B cell (primary cell): ENCODE measurements around the gene SFT2D1. TPM values are rescaled to one million over a fixed set of nuclear protein-coding genes. Genes with fewer than 3 reads are reported as not detected.
A peak's percentile ranks its signal among the peaks of the same experiment; 100 is the strongest.
"Not testable (repeated sequence)": the region's sequence is repeated elsewhere in the genome, so short reads cannot be mapped to it uniquely, and the experiment has no call there.

Source experiments
- ATAC-seq: fragments of 200-7000 bp; cut with Tn5 transposase; one replicate; pipeline ENCODE4 v1.10.0; 2021; ENCODE audit warnings: low read depth, mild to moderate bottlenecking, moderate number of reproducible peaks, moderate library complexity
- CTCF ChIA-PET: fragments of 350-600 bp; sonication (Branson Sonifier 250); formaldehyde crosslinking; loops from one replicate; lab custom pipeline; 2021; ENCODE audit warnings: antibody characterized with exemption, inconsistent platforms; lab: Charles Lee
- POLR2A ChIA-PET: fragments of 350-600 bp; sonication (Branson Sonifier 250); formaldehyde crosslinking; loops from one replicate; lab custom pipeline; 2021; ENCODE audit warnings: antibody characterized with exemption; lab: Charles Lee
- DNase-seq: peaks from one replicate; pipeline ENCODE4 v3.0.0; 2013
- H2AFZ ChIP-seq: 2 replicates; pipeline ENCODE4 v1.6.1; 2012; ENCODE audit warnings: mild to moderate bottlenecking, low read depth, low read length; ENCODE audit not compliant: insufficient read depth, poor library complexity, severe bottlenecking
- H3K27ac ChIP-seq, 2 donors: 1 replicate in 1 of 2; 2 replicates in 1 of 2; pipeline ENCODE4 v1.5.1; 2012 to 2013; ENCODE audit warnings: low read length in 2 of 2, mild to moderate bottlenecking in 2 of 2, moderate library complexity in 1 of 2
- H3K27me3 ChIP-seq, 4 experiments: fragments of 200-600 bp in 1 of 4; sonication (generic) in 1 of 4; replicated peaks in 1 of 4; 1 replicate in 2 of 4; 2 replicates in 2 of 4; pipeline versions ENCODE4 v1.6.1 to v1.7.0; 2013 to 2016; ENCODE audit warnings: low read length in 3 of 4, mild to moderate bottlenecking in 2 of 4, mixed read lengths in 1 of 4, moderate library complexity in 1 of 4; ENCODE audit not compliant: insufficient read depth in 4 of 4, control insufficient read depth in 3 of 4; ENCODE audit errors: control extremely low read depth in 1 of 4
- H3K36me3 ChIP-seq, 2 experiments: replicated peaks in 1 of 2; 1 replicate in 1 of 2; 2 replicates in 1 of 2; pipeline versions ENCODE4 v1.6.1 to v1.7.1; 2013; ENCODE audit warnings: low read length in 1 of 2; ENCODE audit not compliant: insufficient read depth in 2 of 2, control insufficient read depth in 1 of 2; ENCODE audit errors: control extremely low read depth in 1 of 2, extremely low read depth in 1 of 2
- H3K4me1 ChIP-seq, 2 donors: fragments of 200-600 bp in 1 of 2; sonication (generic) in 1 of 2; 1 replicate in 1 of 2; 2 replicates in 1 of 2; pipeline versions ENCODE4 v1.5.1 to v1.6.1; 2013 to 2017; ENCODE audit warnings: low read length in 2 of 2; ENCODE audit not compliant: control insufficient read depth in 2 of 2, insufficient read depth in 2 of 2
- H3K4me2 ChIP-seq: replicated peaks from 2 replicates; pipeline ENCODE3; 2012; ENCODE audit warnings: mild to moderate bottlenecking, low read depth, low read length; ENCODE audit not compliant: poor library complexity, severe bottlenecking
- H3K4me3 ChIP-seq, 5 experiments: fragments of 200-600 bp in 1 of 5; sonication (generic) in 1 of 5; 1 replicate in 3 of 5; 2 replicates in 2 of 5; pipeline versions ENCODE4 v1.5.1 to v1.7.0; 2011 to 2016; ENCODE audit warnings: low read length in 4 of 5, mild to moderate bottlenecking in 4 of 5, low read depth in 2 of 5, control low read depth in 1 of 5, moderate library complexity in 1 of 5; ENCODE audit not compliant: insufficient read depth in 1 of 5; ENCODE audit errors: control extremely low read depth in 1 of 5, extremely low read depth in 1 of 5
- H3K79me2 ChIP-seq: fragments of 200-600 bp; sonication (generic); one replicate; pipeline ENCODE4 v1.6.0; 2016; ENCODE audit warnings: low read length; ENCODE audit not compliant: control insufficient read depth, insufficient read depth
- H3K9ac ChIP-seq: fragments of 200-600 bp; sonication (generic); 2 replicates; pipeline ENCODE4 v1.6.1; 2017; ENCODE audit warnings: mild to moderate bottlenecking, low read length, moderate library complexity
- H3K9me3 ChIP-seq, 3 donors: one replicate each; pipeline versions ENCODE4 v1.6.1 to v1.7.1; 2013; ENCODE audit warnings: low read length in 2 of 3; ENCODE audit not compliant: control insufficient read depth in 2 of 3, insufficient read depth in 1 of 3; ENCODE audit errors: control extremely low read depth in 1 of 3
- H4K20me1 ChIP-seq: 2 replicates; pipeline ENCODE4 v1.6.0; 2012; ENCODE audit warnings: mild to moderate bottlenecking, low read length; ENCODE audit not compliant: insufficient read depth, control insufficient read depth, poor library complexity, severe bottlenecking
- H3K27ac Mint-ChIP-seq: one replicate; pipeline ENCODE4 v1.8.0; 2021; ENCODE audit warnings: mixed read lengths
- H3K27me3 Mint-ChIP-seq: one replicate; pipeline ENCODE4 v1.8.0; 2021; ENCODE audit warnings: mixed read lengths
- H3K4me1 Mint-ChIP-seq: one replicate; pipeline ENCODE4 v1.8.0; 2021; ENCODE audit warnings: mixed read lengths
- H3K4me3 Mint-ChIP-seq: one replicate; pipeline ENCODE4 v1.8.0; 2021; ENCODE audit warnings: mixed read lengths
- H3K9me3 Mint-ChIP-seq: one replicate; pipeline ENCODE4 v1.8.0; 2022; ENCODE audit warnings: mixed read lengths; ENCODE audit not compliant: insufficient read depth
- EZH2 ChIP-seq: IDR thresholded peaks from 2 replicates; pipeline ENCODE4 v1.6.1; 2012; ENCODE audit warnings: borderline replicate concordance, low read depth, mild to moderate bottlenecking, moderate library complexity, low read length; ENCODE audit not compliant: insufficient read depth, poor library complexity, severe bottlenecking
- WGBS: methylation state at CpG from one replicate; pipeline ENCODE4 v1.1.5; 2013; ENCODE audit warnings: missing lambda C conversion rate; ENCODE audit not compliant: insufficient coverage; 5-methylcytosine and 5-hydroxymethylcytosine counted together
- intact Hi-C: fragments of 100-400 bp; cut with micrococcal nuclease; formaldehyde crosslinking; loops from one replicate; pipeline ENCODE4 v1.10.0; 2022
- polyA plus RNA-seq: library from polyadenylated mRNA; depleted of rRNA; stranded (reverse); fragments of >200 nt; gene quantifications from 2 replicates; pipeline ENCODE4 v1.2.3, GENCODE V29; 2012
- total RNA-seq, 2 donors: library from RNA; stranded (reverse); fragments of 120-200 nt in 1 of 2; gene quantifications; 1 replicate in 1 of 2; 2 replicates in 1 of 2; pipeline versions ENCODE4 v1.2.3 to v1.2.4, GENCODE V29; 2013 to 2022
- TF ChIP-seq, protein P1 (sequence below): fragments of 200-600 bp; IDR thresholded peaks from one replicate; pipeline ENCODE4 v1.8.0; 2022; ENCODE audit warnings: antibody characterized with exemption, mild to moderate bottlenecking

Gene SFT2D1
- total and polyA plus RNA-seq, 2 donors (not counting 1 experiment from before 2014, with no cell fraction given) = 38.2 to 59.0 TPM

DNA sequence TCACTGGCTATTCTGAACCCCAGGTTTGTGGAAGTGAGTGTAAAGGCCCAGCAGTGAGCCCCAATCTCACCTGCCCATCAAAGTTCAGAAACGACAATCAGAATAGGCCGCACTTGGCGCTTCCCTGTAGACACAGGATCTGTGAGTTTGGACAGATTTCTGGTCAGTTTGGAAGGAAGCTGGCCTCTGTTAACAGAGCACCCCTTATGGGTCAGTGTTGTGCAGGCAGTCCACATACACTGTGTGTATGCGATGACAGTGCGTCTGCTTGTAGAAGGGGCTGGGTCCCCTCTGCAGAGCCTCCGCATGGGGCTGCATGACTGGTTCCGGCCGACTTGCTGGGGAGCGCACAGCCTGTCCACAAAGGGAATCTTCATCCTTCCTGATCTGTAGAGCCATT is 43.8 kb upstream of the SFT2D1 start:
- Histone ChIP-seq H3K4me2 (no peak overlapping the region), H3K9me3 (no peaks in the 10 kb centered on the region), H4K20me1 (no peaks in the 10 kb centered on the region), H3K36me3 (no peaks in the 10 kb centered on the region), H3K4me3 (no peak overlapping the region), H3K79me2 (peaks cover 6% of the 10 kb centered on the region), H3K9ac (no peak overlapping the region), H3K4me1 (peaks cover 4 to 11% of the 10 kb centered on the region in 2 donors), H3K27ac (no peak overlapping the region), H2AFZ (no peak overlapping the region), H3K27me3 (no peaks in the 10 kb centered on the region)
- Mint-ChIP-seq H3K27ac (no peak overlapping the region), H3K9me3 (no peaks in the 10 kb centered on the region), H3K27me3 (peaks cover 8% of the 10 kb centered on the region), H3K4me3 (no peak overlapping the region), H3K4me1 (peaks cover 15% of the 10 kb centered on the region)
- ATAC-seq (no peak), DNase-seq (no peak)
- POLR2A ChIA-PET = no interaction called here
- intact Hi-C loops = loop anchor here (10.0 kb wide), 1 partner anchor 739 kb away; the partner anchor contains the start of gene CCR6
- 100% methylated on average over 9 of the region's 9 CpGs for WGBS
- CTCF ChIA-PET = interaction anchor here (1.0 to 2.0 kb wide), 2 partner anchors 73 to 110 kb away, joined by 3 to 9 read pairs; no protein-coding TSS in a partner anchor
- TF ChIP-seq EZH2 = no peak
- TF ChIP-seq, protein P1, sequence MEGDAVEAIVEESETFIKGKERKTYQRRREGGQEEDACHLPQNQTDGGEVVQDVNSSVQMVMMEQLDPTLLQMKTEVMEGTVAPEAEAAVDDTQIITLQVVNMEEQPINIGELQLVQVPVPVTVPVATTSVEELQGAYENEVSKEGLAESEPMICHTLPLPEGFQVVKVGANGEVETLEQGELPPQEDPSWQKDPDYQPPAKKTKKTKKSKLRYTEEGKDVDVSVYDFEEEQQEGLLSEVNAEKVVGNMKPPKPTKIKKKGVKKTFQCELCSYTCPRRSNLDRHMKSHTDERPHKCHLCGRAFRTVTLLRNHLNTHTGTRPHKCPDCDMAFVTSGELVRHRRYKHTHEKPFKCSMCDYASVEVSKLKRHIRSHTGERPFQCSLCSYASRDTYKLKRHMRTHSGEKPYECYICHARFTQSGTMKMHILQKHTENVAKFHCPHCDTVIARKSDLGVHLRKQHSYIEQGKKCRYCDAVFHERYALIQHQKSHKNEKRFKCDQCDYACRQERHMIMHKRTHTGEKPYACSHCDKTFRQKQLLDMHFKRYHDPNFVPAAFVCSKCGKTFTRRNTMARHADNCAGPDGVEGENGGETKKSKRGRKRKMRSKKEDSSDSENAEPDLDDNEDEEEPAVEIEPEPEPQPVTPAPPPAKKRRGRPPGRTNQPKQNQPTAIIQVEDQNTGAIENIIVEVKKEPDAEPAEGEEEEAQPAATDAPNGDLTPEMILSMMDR = no peak

DNA sequence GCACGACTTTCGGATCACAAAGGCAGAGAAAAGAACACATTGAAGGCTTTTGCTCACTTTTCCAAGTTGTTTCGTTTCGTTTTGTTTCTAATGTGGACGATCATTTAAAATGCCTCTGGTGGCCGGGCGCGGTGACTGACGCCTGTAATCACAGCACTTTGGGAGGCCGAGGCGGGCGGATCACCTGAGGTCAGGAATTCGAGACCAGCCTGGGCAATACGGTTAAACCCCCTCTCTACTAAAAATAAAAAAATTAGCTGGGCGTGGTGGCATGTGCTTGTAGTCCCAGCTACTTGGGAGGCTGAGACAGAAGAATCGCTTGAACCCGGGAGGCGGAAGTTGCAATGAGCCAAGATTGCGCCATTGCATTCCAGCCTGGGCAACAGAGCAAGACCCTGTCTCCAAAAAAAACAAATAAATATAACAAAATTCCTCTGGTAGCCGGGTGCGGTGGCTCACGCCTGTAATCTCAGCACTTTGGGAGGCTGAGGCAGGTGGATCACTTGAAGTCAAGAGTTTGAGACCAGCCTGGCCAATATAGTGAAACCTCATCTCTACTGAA is 41.5 kb upstream of the SFT2D1 start:
- Histone ChIP-seq H3K4me1 (peaks cover 7 to 11% of the 10 kb centered on the region in 2 donors), H3K9ac (peak overlapping the region; percentile 90), H3K27ac (peak overlapping the region; percentile 48 to 80), H3K4me2 (peak overlapping the region; percentile 96), H3K4me3 (peak overlapping the region; percentile 70 to 95 (median 83)), H2AFZ (peak overlapping the region; percentile 93)
- intact Hi-C loops = loop anchor here (1.0 to 10.0 kb wide), 6 partner anchors 17 to 741 kb away; partner anchors contain the start of genes CCR6 and RPS6KA2
- CTCF ChIA-PET = interaction anchor here (1.2 to 1.8 kb wide), 2 partner anchors 15 to 17 kb away, joined by 5 to 6 read pairs; no protein-coding TSS in a partner anchor
- not testable (repeated sequence) for H3K79me2 ChIP-seq, H3K27me3 Mint-ChIP-seq, DNase-seq, H3K27me3 ChIP-seq, H4K20me1 ChIP-seq, H3K9me3 ChIP-seq, ATAC-seq, H3K36me3 ChIP-seq, H3K9me3 Mint-ChIP-seq
- WGBS = 23% methylated on average over 7 of the region's 22 CpGs
- TF ChIP-seq, protein P1 = peak; percentile 50
- H3K27ac Mint-ChIP-seq = peak overlapping the region; percentile 87
- POLR2A ChIA-PET = interaction anchor here (0.8 to 1.2 kb wide), 2 partner anchors 41 to 42 kb away, joined by 3 to 7 read pairs; partner anchors contain the start of gene SFT2D1
- peaks cover 15% of the 10 kb centered on the region for H3K4me1 Mint-ChIP-seq
- H3K4me3 Mint-ChIP-seq = peak overlapping the region; percentile 95
